ENCODE results near the gene CHD9NB.

The CHD9NB gene

DNA sequence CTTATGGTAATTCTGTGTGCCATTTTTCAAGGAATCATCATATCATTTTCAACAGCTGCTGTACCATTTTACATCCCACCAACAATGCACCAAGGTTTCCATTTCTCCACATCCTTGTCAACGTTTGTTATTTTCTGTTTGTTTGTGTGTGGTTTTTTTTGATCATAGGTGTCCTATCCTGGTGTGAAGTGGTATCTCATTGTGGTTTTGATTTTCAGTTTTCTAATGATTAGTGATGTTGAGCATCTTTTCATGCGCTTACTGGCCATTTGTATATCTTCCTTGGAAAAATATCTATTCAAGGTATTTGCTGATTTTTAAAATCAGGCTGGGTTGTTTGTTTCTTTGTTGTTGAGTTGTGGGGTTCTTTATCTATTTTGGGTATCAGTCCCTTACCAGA is 17.1 kb upstream of the CHD9NB start:
- no peak overlapping the region for H3K27ac ChIP-seq (replicated peaks)
- DNase-seq (ENCODE audit: low read depth in 1 of 2, low spot score in 1 of 2), result no peak
- no peak overlapping the region for H3K4me3 ChIP-seq (replicated peaks; ENCODE audit: insufficient read depth, low read length)
- H3K27me3 ChIP-seq (ENCODE audit: insufficient read depth, poor library complexity, severe bottlenecking), result no peaks in the 10 kb centered on the region
- TF ChIP-seq, protein P1, sequence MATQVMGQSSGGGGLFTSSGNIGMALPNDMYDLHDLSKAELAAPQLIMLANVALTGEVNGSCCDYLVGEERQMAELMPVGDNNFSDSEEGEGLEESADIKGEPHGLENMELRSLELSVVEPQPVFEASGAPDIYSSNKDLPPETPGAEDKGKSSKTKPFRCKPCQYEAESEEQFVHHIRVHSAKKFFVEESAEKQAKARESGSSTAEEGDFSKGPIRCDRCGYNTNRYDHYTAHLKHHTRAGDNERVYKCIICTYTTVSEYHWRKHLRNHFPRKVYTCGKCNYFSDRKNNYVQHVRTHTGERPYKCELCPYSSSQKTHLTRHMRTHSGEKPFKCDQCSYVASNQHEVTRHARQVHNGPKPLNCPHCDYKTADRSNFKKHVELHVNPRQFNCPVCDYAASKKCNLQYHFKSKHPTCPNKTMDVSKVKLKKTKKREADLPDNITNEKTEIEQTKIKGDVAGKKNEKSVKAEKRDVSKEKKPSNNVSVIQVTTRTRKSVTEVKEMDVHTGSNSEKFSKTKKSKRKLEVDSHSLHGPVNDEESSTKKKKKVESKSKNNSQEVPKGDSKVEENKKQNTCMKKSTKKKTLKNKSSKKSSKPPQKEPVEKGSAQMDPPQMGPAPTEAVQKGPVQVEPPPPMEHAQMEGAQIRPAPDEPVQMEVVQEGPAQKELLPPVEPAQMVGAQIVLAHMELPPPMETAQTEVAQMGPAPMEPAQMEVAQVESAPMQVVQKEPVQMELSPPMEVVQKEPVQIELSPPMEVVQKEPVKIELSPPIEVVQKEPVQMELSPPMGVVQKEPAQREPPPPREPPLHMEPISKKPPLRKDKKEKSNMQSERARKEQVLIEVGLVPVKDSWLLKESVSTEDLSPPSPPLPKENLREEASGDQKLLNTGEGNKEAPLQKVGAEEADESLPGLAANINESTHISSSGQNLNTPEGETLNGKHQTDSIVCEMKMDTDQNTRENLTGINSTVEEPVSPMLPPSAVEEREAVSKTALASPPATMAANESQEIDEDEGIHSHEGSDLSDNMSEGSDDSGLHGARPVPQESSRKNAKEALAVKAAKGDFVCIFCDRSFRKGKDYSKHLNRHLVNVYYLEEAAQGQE (IDR thresholded peaks at IDR 0.05; ENCODE audit: insufficient replicate concordance, low read depth), result no peak

DNA sequence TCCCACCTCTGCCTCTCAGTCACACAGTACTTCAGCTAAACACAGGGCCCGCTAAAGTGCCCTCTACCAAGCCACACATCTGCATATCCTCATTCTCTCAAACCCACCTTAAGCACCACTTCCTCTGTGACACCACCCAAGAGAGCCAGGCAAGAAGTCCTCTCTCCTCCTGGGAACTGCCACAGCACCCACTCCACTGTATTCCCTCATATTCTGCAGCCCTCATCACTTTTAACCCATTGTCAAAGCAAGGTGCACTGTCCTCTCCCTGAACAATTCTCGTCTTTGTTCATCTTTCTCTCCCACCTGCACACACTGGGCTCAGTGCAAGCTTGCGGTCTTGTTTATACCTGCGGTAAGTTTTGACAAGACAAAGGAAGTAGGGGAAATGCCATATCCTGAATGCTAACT is 15.7 kb upstream of the CHD9NB start:
- no peak overlapping the region for H3K4me3 ChIP-seq (replicated peaks; ENCODE audit: insufficient read depth, low read length)
- no peak overlapping the region for H3K27ac ChIP-seq (replicated peaks)
- TF ChIP-seq, protein P1 (IDR thresholded peaks at IDR 0.05; ENCODE audit: insufficient replicate concordance, low read depth), result no peak
- TF ChIP-seq GABPA (IDR thresholded peaks at IDR 0.05; ENCODE audit: low read depth) (no peak), SPI1 (IDR thresholded peaks at IDR 0.05; ENCODE audit: borderline replicate concordance, low read depth) (no peak), POLR2AphosphoS5 (IDR thresholded peaks at IDR 0.05; ENCODE audit: low read depth) (no peak)
- TF ChIP-seq, protein P2, sequence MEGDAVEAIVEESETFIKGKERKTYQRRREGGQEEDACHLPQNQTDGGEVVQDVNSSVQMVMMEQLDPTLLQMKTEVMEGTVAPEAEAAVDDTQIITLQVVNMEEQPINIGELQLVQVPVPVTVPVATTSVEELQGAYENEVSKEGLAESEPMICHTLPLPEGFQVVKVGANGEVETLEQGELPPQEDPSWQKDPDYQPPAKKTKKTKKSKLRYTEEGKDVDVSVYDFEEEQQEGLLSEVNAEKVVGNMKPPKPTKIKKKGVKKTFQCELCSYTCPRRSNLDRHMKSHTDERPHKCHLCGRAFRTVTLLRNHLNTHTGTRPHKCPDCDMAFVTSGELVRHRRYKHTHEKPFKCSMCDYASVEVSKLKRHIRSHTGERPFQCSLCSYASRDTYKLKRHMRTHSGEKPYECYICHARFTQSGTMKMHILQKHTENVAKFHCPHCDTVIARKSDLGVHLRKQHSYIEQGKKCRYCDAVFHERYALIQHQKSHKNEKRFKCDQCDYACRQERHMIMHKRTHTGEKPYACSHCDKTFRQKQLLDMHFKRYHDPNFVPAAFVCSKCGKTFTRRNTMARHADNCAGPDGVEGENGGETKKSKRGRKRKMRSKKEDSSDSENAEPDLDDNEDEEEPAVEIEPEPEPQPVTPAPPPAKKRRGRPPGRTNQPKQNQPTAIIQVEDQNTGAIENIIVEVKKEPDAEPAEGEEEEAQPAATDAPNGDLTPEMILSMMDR (IDR thresholded peaks at IDR 0.05; ENCODE audit: insufficient read depth, low read length), result no peak
- DNase-seq (ENCODE audit: low read depth in 1 of 2, low spot score in 1 of 2), result no peak
- H3K27me3 ChIP-seq (ENCODE audit: insufficient read depth, poor library complexity, severe bottlenecking), result no peaks in the 10 kb centered on the region

DNA sequence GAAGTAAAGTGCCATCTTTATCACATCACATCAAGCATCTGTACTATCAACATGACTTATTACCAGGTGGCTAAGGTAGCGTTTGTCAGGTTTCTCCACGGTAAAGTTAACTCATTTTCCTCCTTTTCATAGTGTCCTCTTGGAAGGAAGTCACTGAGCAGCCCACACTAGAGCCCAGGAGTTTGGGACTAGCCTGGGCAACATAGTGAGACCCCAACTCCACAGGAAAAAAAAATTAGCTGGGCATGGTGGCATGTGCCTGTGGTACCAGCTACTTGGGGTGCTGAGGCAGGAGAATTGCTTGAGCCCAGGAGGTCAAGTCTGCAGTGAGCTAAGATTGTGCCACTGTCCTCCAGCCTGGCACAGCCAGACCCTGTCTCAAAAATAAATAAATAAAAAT is 15.0 kb upstream of the CHD9NB start:
- Histone ChIP-seq H3K4me3 (replicated peaks; ENCODE audit: insufficient read depth, low read length) (no peak overlapping the region), H3K27me3 (ENCODE audit: insufficient read depth, poor library complexity, severe bottlenecking) (no peaks in the 10 kb centered on the region), H3K27ac (replicated peaks) (no peak overlapping the region)
- DNase-seq (ENCODE audit: low read depth in 1 of 2, low spot score in 1 of 2), result no peak
- TF ChIP-seq, protein P2 (IDR thresholded peaks at IDR 0.05; ENCODE audit: insufficient read depth, low read length), result no peak
- no peak for TF ChIP-seq SPI1 (IDR thresholded peaks at IDR 0.05; ENCODE audit: borderline replicate concordance, low read depth)
- TF ChIP-seq, protein P1 (IDR thresholded peaks at IDR 0.05; ENCODE audit: insufficient replicate concordance, low read depth), result no peak
- no peak for TF ChIP-seq POLR2AphosphoS5 (IDR thresholded peaks at IDR 0.05; ENCODE audit: low read depth)
- no peak for TF ChIP-seq GABPA (IDR thresholded peaks at IDR 0.05; ENCODE audit: low read depth)
